Kidney epithelial cell (primary cell): ENCODE measurements around the gene SOX6. TPM values are rescaled to one million over a fixed set of nuclear protein-coding genes. Genes with fewer than 3 reads are reported as not detected.

Experiments
- DNase-seq: peaks from one replicate; pipeline ENCODE4 v3.0.0-alpha.2; 2010; ENCODE audit warnings: low read depth
- H3K27me3 ChIP-seq: 2 replicates; pipeline ENCODE4 v1.6.0; 2011; ENCODE audit warnings: low read length; ENCODE audit not compliant: control insufficient read depth, insufficient read depth
- H3K36me3 ChIP-seq: 2 replicates; pipeline ENCODE4 v1.5.1; 2011; ENCODE audit warnings: low read length; ENCODE audit not compliant: control insufficient read depth, insufficient read depth
- H3K4me3 ChIP-seq: 2 replicates; pipeline ENCODE4 v1.5.1; 2011; ENCODE audit warnings: low read depth, mild to moderate bottlenecking, control low read depth, low read length
- CTCF ChIP-seq: IDR thresholded peaks from 2 replicates; pipeline ENCODE4 v1.5.1; 2011; ENCODE audit warnings: mild to moderate bottlenecking, moderate library complexity, low read length, control low read depth, inconsistent platforms; ENCODE audit not compliant: insufficient read depth, poor library complexity, severe bottlenecking
- total RNA-seq: library from RNA; depleted of rRNA; stranded (reverse); fragments of >200 nt; gene quantifications from 2 replicates; pipeline ENCODE4 v1.2.3, GENCODE V29; 2015

The SOX6 gene
- total RNA-seq, 1 donor from 2014 or later = 2.7 TPM

DNA sequence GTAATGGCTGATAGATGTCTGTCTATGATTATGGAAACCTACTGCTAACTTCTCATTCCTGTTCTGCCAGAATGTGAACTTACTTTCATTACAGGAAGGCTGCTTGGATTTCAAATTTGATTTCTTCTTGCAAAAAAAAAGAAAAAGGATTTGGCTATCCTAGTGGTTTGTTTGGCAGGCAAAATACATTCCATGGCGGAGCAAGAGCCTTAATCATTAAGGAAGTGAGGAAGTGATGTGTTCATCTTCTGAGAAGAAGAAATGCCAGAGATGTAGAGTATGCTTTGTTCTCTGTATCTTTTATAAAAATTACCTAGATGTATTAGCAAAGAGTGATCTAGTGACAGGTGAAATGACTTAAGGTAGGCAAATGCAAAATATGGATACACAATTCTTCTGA, 356.3 kb downstream of the SOX6 start:
- Histone ChIP-seq H3K27me3 (no peaks in the 10 kb centered on the region), H3K36me3 (no peaks in the 10 kb centered on the region), H3K4me3 (no peak overlapping the region)
- no peak for DNase-seq
- TF ChIP-seq CTCF = no peak

- no peak for DNase-seq
- TF ChIP-seq CTCF = no peak
- Histone ChIP-seq H3K4me3 (no peak overlapping the region), H3K27me3 (no peaks in the 10 kb centered on the region), H3K36me3 (no peaks in the 10 kb centered on the region)
Measured at GRCh38 chr11:15993345-15993744, 363.0 kb downstream of the SOX6 start.

- H3K36me3 ChIP-seq = no peaks in the 10 kb centered on the region
- TF ChIP-seq CTCF = no peak
Measured at GRCh38 chr11:15991215-15991614, 365.1 kb downstream of the SOX6 start.

DNA sequence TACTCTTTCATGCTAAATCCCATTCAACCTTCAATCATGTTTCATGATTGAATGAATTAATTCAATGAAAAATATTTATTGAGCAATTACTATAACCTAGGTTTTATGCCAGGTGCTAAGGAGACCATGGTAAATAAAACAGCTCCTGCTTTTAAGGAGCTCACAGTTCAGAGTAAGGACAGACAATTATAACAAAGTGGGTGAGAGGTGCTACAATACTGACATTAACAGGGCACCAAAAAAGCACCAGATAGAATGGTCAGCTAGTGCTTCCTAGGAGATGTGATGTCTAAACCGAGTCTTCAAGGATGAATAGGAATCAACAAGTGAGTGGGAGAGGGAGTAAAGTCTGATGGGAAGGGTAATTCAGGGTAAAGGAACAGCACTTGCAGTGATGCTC, 366.7 kb downstream of the SOX6 start:
- DNase-seq = no peak
- H3K36me3 ChIP-seq = no peaks in the 10 kb centered on the region
- no peak overlapping the region for H3K4me3 ChIP-seq
- no peak for TF ChIP-seq CTCF
- no peaks in the 10 kb centered on the region for H3K27me3 ChIP-seq

More at GRCh38 chr11:15991215-15991614, 365.1 kb downstream of the SOX6 start:
- H3K4me3 ChIP-seq = no peak overlapping the region
- no peaks in the 10 kb centered on the region for H3K27me3 ChIP-seq
- no peak for DNase-seq

DNA sequence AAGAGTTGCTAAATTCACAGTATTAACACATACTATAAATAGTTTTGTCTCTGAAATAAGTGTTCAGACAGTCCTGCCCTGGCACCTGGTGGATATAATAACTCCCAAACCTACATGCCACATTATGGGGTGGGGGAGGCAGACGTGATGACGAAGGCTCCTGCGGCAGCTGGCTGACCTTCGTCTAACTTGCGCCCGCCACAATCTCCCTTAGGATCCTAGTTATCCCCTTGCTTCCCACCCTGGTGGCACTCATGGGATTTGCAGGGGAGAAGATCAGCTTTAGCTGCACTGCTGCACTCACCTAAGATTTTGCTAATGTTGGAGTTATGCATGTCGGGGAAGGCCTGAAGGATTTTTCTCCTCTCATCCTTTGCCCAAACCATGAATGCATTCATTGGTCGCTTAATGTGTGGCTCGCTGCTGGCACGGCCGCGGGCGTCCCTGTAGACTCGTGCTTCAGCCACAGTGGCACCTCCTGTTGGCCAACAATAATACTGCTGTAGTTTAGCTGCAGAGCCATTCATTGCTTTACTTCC, 367.6 kb downstream of the SOX6 start:
- Histone ChIP-seq H3K27me3 (no peaks in the 10 kb centered on the region), H3K36me3 (no peaks in the 10 kb centered on the region), H3K4me3 (no peak overlapping the region)
- no peak for DNase-seq
- TF ChIP-seq CTCF = no peak

- no peak for DNase-seq
- H3K36me3 ChIP-seq = no peaks in the 10 kb centered on the region
- no peaks in the 10 kb centered on the region for H3K27me3 ChIP-seq
- no peak overlapping the region for H3K4me3 ChIP-seq
- no peak for TF ChIP-seq CTCF
Measured at GRCh38 chr11:15988016-15988550, 368.3 kb downstream of the SOX6 start.
